Measurements from ENCODE around the gene NBDY.

DNA sequence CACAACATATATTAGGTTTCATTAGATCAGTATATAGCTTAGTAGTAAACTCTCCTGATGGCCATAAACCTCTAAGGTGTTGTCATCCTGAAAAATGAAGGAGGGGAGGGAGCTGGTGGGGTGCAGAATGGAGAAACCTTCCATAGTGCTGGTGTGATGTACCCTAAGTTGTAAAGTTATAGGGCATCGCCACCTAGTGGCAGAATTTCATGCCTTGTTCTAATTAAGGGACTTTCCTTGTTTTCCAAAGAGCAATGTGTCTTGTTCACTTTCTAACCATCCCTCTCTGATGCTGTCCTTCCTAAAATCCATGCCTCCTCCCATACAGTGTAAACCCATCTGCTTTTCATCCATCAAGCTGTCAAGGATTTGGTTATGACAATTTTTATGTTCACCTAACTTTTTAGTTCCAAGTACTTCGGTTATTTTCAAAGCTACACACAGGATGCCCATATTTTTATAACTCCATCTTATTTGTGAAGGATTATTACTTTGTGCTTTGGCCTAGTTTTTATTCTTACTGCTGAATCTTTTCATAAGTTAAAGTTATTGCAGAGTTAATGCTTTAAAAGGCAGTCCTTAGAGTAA lies 4.5 kb downstream of the NBDY start:
- TF ChIP-seq FOXM1 (IDR thresholded peaks at IDR 0.05; ENCODE audit: borderline replicate concordance), result no peak
- TF ChIP-seq, protein P1, sequence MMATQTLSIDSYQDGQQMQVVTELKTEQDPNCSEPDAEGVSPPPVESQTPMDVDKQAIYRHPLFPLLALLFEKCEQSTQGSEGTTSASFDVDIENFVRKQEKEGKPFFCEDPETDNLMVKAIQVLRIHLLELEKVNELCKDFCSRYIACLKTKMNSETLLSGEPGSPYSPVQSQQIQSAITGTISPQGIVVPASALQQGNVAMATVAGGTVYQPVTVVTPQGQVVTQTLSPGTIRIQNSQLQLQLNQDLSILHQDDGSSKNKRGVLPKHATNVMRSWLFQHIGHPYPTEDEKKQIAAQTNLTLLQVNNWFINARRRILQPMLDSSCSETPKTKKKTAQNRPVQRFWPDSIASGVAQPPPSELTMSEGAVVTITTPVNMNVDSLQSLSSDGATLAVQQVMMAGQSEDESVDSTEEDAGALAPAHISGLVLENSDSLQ (IDR thresholded peaks at IDR 0.05), result no peak

All from HEK293T (cell line).